Right atrium auricular region (tissue), 2 donors: Measurements from ENCODE around the gene RASD1. TPM values are rescaled to one million over a fixed set of nuclear protein-coding genes. Genes with fewer than 3 reads are reported as not detected.

ENCODE experiments used
- DNase-seq: peaks from one replicate; pipeline ENCODE4 v3.0.0-alpha.2; 2019; ENCODE audit warnings: low spot score
- H3K27ac ChIP-seq, 2 donors: fragments of 200-600 bp; sonication (generic); 1 replicate in 1 of 2; 2 replicates in 1 of 2; pipeline ENCODE4 v1.5.1; 2016 to 2019
- H3K27me3 ChIP-seq, 2 donors: fragments of 200-600 bp; sonication (generic); one replicate each; pipeline versions ENCODE4 v1.5.1 to v1.6.0; 2017 to 2019
- H3K36me3 ChIP-seq: fragments of 200-600 bp; sonication (generic); one replicate; pipeline ENCODE4 v1.5.1; 2016
- H3K4me1 ChIP-seq, 2 donors: fragments of 200-600 bp; sonication (generic); one replicate each; pipeline versions ENCODE4 v1.5.1 to v1.6.0; 2017 to 2019
- H3K4me3 ChIP-seq, 2 donors: fragments of 200-600 bp; sonication (generic); 1 replicate in 1 of 2; 2 replicates in 1 of 2; pipeline ENCODE4 v1.5.1; 2017 to 2019; ENCODE audit warnings: mild to moderate bottlenecking in 1 of 2, moderate library complexity in 1 of 2
- H3K9me3 ChIP-seq, 2 donors: fragments of 200-600 bp; sonication (generic); one replicate each; pipeline ENCODE4 v1.5.1; 2019
- total RNA-seq, 2 donors: library from RNA; depleted of rRNA; stranded (reverse); fragments of >200 nt; gene quantifications; one replicate each; pipeline ENCODE4 v1.1.0, GENCODE V29; 2016
- TF ChIP-seq, protein P1 (sequence below), 2 donors: fragments of 200-600 bp; sonication (generic); IDR thresholded peaks; one replicate each; pipeline ENCODE4 v1.5.1; 2019; ENCODE audit warnings: antibody characterized with exemption in 2 of 2

Gene RASD1
- total RNA-seq, 2 donors from 2014 or later = 37.9 to 131 TPM

DNA sequence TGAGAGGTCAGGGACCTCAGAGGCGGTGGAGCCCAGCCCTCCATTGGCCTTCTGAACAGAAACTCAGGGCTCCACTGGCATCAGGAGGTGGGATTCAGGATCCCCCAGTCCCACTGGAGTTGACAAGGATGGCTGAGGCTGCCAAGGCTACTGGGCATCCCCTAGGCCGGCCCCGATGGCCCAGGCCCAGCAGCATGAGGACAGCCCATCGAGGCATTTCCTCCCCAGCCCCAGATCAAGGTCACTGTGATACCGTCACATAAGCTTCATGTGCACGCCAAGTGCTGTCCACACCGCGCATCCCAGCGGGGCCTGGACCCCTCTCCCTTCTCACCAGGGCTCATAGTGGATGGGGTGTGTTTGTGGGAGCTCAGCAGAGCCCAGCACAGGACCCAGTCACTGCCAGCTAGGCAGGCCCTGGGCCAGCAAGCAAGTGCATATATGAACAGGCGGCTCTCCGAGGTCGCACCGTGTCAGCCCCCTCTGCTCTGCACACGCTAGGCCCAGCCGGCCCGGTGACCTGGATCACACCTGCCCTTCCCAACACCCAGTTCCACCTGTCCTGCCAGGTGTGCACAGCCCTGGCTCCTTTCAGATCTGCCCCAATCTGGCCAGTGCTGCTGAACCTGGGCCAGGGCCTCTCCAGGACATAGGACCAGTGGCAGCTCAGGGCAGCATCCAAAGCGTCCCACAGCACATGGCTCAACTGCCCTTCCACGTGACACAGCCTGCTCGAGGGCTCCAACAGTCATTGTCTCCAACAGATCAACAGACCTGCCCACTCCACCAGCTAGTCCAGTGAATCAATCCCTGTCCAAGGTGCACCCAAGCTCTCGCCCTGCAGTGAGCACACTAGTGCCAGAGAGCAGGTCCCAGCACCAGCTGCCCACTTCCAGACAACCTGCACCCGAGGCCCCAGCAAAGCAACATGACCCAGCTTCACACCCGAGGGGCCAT, 32.8 kb upstream of the RASD1 start:
- Histone ChIP-seq H3K9me3 (no peaks in the 10 kb centered on the region), H3K36me3 (no peaks in the 10 kb centered on the region), H3K4me3 (no peak overlapping the region), H3K27ac (peak overlapping the region; percentile 75 to 87), H3K4me1 (peaks cover 0 to 39% of the 10 kb centered on the region in 2 donors), H3K27me3 (no peaks in the 10 kb centered on the region)
- no peak for DNase-seq
- TF ChIP-seq, protein P1, sequence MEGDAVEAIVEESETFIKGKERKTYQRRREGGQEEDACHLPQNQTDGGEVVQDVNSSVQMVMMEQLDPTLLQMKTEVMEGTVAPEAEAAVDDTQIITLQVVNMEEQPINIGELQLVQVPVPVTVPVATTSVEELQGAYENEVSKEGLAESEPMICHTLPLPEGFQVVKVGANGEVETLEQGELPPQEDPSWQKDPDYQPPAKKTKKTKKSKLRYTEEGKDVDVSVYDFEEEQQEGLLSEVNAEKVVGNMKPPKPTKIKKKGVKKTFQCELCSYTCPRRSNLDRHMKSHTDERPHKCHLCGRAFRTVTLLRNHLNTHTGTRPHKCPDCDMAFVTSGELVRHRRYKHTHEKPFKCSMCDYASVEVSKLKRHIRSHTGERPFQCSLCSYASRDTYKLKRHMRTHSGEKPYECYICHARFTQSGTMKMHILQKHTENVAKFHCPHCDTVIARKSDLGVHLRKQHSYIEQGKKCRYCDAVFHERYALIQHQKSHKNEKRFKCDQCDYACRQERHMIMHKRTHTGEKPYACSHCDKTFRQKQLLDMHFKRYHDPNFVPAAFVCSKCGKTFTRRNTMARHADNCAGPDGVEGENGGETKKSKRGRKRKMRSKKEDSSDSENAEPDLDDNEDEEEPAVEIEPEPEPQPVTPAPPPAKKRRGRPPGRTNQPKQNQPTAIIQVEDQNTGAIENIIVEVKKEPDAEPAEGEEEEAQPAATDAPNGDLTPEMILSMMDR (IDR thresholded peaks at IDR 0.05) = no peak

DNA sequence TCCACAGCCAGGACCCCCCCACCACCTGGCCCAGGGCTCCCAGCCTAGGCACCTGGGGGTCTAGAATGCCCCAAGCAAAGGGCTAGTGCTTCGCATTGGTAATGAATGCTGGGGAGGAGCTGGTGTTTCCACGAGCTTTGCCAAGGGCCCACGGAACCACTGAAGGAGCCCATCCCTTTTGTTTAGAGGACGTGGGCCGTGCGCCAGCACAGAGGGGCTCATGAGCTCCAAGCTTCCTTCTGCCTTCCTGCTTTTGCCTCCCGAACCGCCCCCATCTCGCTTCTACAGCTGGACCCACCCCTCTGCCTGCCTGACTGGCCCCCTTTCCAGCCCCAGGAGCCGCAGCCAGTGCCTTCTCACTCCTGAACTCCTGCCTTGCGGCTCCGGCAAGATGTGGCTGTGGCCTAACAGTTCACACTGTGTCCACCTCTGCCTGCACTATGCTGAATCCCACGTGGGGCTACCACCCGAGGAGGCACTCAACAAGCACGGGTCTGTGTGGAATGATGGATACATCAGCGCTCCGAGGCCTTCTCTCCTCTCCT, 31.8 kb upstream of the RASD1 start:
- Histone ChIP-seq H3K36me3 (no peaks in the 10 kb centered on the region), H3K27ac (peak overlapping the region; percentile 75 to 87), H3K9me3 (no peaks in the 10 kb centered on the region), H3K4me3 (no peak overlapping the region), H3K4me1 (peaks cover 0 to 39% of the 10 kb centered on the region in 2 donors), H3K27me3 (no peaks in the 10 kb centered on the region)
- no peak for DNase-seq
- TF ChIP-seq, protein P1 (IDR thresholded peaks at IDR 0.05) = no peak

DNA sequence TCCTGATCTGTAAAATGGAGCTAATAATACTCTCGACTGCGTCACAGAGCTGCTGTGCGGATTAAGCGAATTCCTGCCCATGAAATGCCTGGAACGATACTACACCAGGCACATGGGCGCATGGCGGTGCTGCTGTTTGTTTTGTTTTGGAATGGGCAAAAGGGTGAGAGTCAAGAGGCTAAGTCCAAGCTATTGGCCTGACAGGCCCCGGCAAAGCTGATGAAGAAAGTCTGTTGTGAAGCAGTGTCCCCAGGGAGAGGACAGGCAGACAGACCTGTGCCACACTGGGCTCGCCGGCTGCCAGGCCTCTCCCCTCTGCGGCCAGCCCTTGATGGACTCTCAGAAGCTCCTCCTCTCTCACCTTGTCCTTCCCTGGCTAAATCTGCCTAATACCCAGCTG, 31.3 kb upstream of the RASD1 start:
- Histone ChIP-seq H3K36me3 (no peaks in the 10 kb centered on the region), H3K4me1 (peaks cover 0 to 39% of the 10 kb centered on the region in 2 donors), H3K27ac (peak overlapping the region; percentile 75 to 87), H3K27me3 (no peaks in the 10 kb centered on the region), H3K9me3 (no peaks in the 10 kb centered on the region), H3K4me3 (no peak overlapping the region)
- TF ChIP-seq, protein P1 (IDR thresholded peaks at IDR 0.05) = no peak
- DNase-seq = no peak

DNA sequence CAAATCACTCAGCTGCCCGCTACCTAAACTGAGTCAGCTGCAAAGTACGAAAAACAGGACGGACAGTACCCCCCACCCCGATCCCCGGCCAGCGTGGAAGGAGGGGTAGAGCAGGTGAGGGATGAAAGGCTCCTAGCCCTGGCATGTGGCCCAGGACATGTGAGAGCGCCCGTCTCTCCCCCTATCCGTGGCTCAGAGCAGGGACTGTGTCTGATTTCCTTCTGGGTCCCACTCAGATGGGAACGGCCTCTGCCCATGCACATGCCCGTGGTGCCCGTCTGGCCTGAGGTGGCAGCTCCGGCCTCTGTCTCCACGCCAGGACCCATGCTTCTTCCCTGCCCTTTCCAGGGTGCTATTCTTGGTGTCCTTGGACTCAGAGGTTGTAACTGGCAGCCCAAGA, 30.2 kb upstream of the RASD1 start:
- no peak for DNase-seq
- TF ChIP-seq, protein P1 (IDR thresholded peaks at IDR 0.05) = no peak
- Histone ChIP-seq H3K4me1 (peaks cover 0 to 39% of the 10 kb centered on the region in 2 donors), H3K27me3 (no peaks in the 10 kb centered on the region), H3K36me3 (no peaks in the 10 kb centered on the region), H3K27ac (peak overlapping the region; percentile 75 to 87), H3K9me3 (no peaks in the 10 kb centered on the region), H3K4me3 (no peak overlapping the region)

DNA sequence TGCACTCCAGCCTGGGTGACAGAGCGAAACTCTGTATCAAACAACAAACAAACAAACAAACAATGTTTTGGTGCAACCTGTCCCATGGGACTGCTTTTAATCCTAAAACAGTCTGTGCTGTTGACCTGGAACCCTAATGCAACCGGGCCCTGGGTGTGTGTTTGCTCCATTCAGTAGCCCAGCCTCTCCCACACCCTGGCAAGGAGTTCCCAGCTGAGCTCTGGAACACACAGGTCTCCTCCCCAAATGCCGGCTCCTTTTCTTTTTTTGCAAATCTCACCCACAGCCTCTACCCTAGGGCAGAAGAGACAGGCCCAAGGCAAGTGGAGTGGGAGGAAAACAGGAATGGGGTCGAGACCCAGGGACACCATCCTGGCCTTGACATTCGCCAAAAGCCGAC, 29.8 kb upstream of the RASD1 start:
- no peaks in the 10 kb centered on the region for H3K27me3 ChIP-seq
- H3K4me1 ChIP-seq = peaks cover 0 to 39% of the 10 kb centered on the region in 2 donors
- no peaks in the 10 kb centered on the region for H3K36me3 ChIP-seq
- H3K4me3 ChIP-seq = no peak overlapping the region
- TF ChIP-seq, protein P1 (IDR thresholded peaks at IDR 0.05) = no peak
- DNase-seq = no peak
- no peaks in the 10 kb centered on the region for H3K9me3 ChIP-seq
- H3K27ac ChIP-seq = peak overlapping the region; percentile 75 to 87
